Cardiac muscle cell (in vitro differentiated cells and primary cell): ENCODE measurements around the gene IGFBP4. TPM values are rescaled to one million over a fixed set of nuclear protein-coding genes. Genes with fewer than 3 reads are reported as not detected.

Experiments
- DNase-seq, 2 donors: peaks; one replicate each; pipeline versions ENCODE4 v3.0.0 to v3.0.0-alpha.2; 2010 to 2017; ENCODE audit warnings: low read depth in 1 of 2, low spot score in 1 of 2
- H3K27ac ChIP-seq: fragments of 200-600 bp; sonication (generic); 2 replicates; pipeline ENCODE4 v1.5.1; 2016
- H3K27me3 ChIP-seq: fragments of 200-600 bp; sonication (generic); 2 replicates; pipeline ENCODE4 v1.6.0; 2016; ENCODE audit warnings: control low read depth
- H3K36me3 ChIP-seq: fragments of 200-600 bp; sonication (generic); 2 replicates; pipeline ENCODE4 v1.5.1; 2016; ENCODE audit warnings: control low read depth
- H3K4me1 ChIP-seq: fragments of 200-600 bp; sonication (generic); 2 replicates; pipeline ENCODE4 v1.8.1; 2017; ENCODE audit warnings: low read depth, mild to moderate bottlenecking, mixed run types
- H3K4me3 ChIP-seq: fragments of 200-600 bp; sonication (generic); 2 replicates; pipeline ENCODE4 v1.5.1; 2016; ENCODE audit warnings: mild to moderate bottlenecking
- H3K9me3 ChIP-seq: fragments of 200-600 bp; sonication (generic); 2 replicates; pipeline ENCODE4 v1.5.1; 2017; ENCODE audit warnings: low read depth, mild to moderate bottlenecking, control low read depth
- CTCF ChIP-seq: IDR thresholded peaks from 2 replicates; pipeline ENCODE4 v1.5.1; 2012; ENCODE audit warnings: low read depth, mild to moderate bottlenecking, low read length
- polyA plus RNA-seq: library from polyadenylated mRNA; unstranded; fragments of >200 nt; fragmentation: Nextera tagmentation; extraction: Ambion mirVana; gene quantifications from 2 replicates; pipeline ENCODE4 v1.2.1, GENCODE V29; 2016
- total RNA-seq: library from RNA; depleted of rRNA; stranded (reverse); fragments of >200 nt; gene quantifications from 2 replicates; pipeline ENCODE4 v1.2.3, GENCODE V29; 2016

IGFBP4 gene
- total and polyA plus RNA-seq, 2 experiments from 2014 or later = 87.4 to 109 TPM

- Histone ChIP-seq H3K4me3 (peak overlapping the region; percentile 47), H3K36me3 (no peaks in the 10 kb centered on the region), H3K4me1 (peaks cover 16% of the 10 kb centered on the region), H3K27me3 (no peaks in the 10 kb centered on the region), H3K27ac (no peak overlapping the region), H3K9me3 (no peaks in the 10 kb centered on the region)
- DNase-seq = peak in 1 of 2 donors; percentile 48
- no peak for TF ChIP-seq CTCF
Measured at GRCh38 chr17:40443988-40444899, 994 bp downstream of the IGFBP4 start.

- no peak for TF ChIP-seq CTCF
- H3K36me3 ChIP-seq = no peaks in the 10 kb centered on the region
- peaks cover 17% of the 10 kb centered on the region for H3K4me1 ChIP-seq
- H3K27me3 ChIP-seq = no peaks in the 10 kb centered on the region
- no peak overlapping the region for H3K27ac ChIP-seq
- no peak overlapping the region for H3K4me3 ChIP-seq
- DNase-seq = peak in 1 of 2 donors; percentile 47
- H3K9me3 ChIP-seq = no peaks in the 10 kb centered on the region
Measured at GRCh38 chr17:40445751-40446468, 2.7 kb downstream of the IGFBP4 start.

- Histone ChIP-seq H3K9me3 (no peaks in the 10 kb centered on the region), H3K27me3 (no peaks in the 10 kb centered on the region), H3K4me1 (peaks cover 30% of the 10 kb centered on the region), H3K4me3 (no peak overlapping the region), H3K36me3 (no peaks in the 10 kb centered on the region), H3K27ac (no peak overlapping the region)
- DNase-seq = peak in 1 of 2 donors; percentile 37
- no peak for TF ChIP-seq CTCF
Measured at GRCh38 chr17:40447148-40447644, 3.9 kb downstream of the IGFBP4 start.

- DNase-seq = no peak
- H3K4me3 ChIP-seq = no peak overlapping the region
- H3K9me3 ChIP-seq = no peaks in the 10 kb centered on the region
- peaks cover 36% of the 10 kb centered on the region for H3K4me1 ChIP-seq
- H3K36me3 ChIP-seq = no peaks in the 10 kb centered on the region
- H3K27ac ChIP-seq = no peak overlapping the region
- H3K27me3 ChIP-seq = no peaks in the 10 kb centered on the region
- no peak for TF ChIP-seq CTCF
Measured at GRCh38 chr17:40447806-40448205, 4.6 kb downstream of the IGFBP4 start.

GRCh38 chr17:40448213-40448638 lies 5.0 kb downstream of the IGFBP4 start:
- DNase-seq = peak in 1 of 2 donors; percentile 55
- no peak for TF ChIP-seq CTCF
- no peaks in the 10 kb centered on the region for H3K27me3 ChIP-seq
- no peak overlapping the region for H3K27ac ChIP-seq
- H3K9me3 ChIP-seq = no peaks in the 10 kb centered on the region
- no peak overlapping the region for H3K4me3 ChIP-seq
- peaks cover 36% of the 10 kb centered on the region for H3K4me1 ChIP-seq
- H3K36me3 ChIP-seq = no peaks in the 10 kb centered on the region
